Measurements from ENCODE around the gene PPIP5K2. TPM values are rescaled to one million over a fixed set of nuclear protein-coding genes. Genes with fewer than 3 reads are reported as not detected.
A peak's percentile ranks its signal among the peaks of the same experiment; 100 is the strongest.

Gene PPIP5K2
- total RNA-seq, 6 experiments from 2014 or later, result 19.4 to 30.6 (median 26.3) TPM

DNA sequence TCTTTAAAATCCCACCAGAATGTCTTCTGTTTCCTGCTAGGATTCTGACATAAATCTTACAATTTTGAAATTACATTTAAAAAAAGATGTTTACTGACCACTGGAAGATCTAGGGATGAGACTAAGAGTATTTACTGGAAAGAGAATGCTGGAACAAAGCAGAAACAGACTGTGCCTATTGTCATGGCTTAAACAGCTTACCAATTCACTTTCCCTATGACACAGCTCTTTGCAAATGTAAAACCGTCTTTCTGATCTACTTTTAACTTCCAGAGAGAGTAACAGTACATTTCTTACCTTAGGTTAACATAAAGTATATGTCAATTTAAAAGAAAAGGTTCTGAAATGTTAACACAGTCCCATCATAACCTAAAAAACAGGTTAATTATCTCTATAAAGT lies 10.8 kb upstream of the PPIP5K2 start:
- Histone ChIP-seq H3K27ac (no peak overlapping the region), H3K4me3 (no peak overlapping the region), H3K9me3 (no peaks in the 10 kb centered on the region), H3K27me3 (no peaks in the 10 kb centered on the region), H3K4me1 (no peaks in the 10 kb centered on the region), H3K36me3 (peaks cover 0 to 2% (median under 1%) of the 10 kb centered on the region in 4 donors)
- intact Hi-C loops (cut with DNase I), result no loop called here
- no peak for DNase-seq
- WGBS (ENCODE audit: insufficient coverage, low coverage, low lambda C conversion rate, missing lambda C conversion rate), result 89% methylated on average over 1 of the region's 1 CpG
- ATAC-seq, result no peak
- TF ChIP-seq, protein P1, sequence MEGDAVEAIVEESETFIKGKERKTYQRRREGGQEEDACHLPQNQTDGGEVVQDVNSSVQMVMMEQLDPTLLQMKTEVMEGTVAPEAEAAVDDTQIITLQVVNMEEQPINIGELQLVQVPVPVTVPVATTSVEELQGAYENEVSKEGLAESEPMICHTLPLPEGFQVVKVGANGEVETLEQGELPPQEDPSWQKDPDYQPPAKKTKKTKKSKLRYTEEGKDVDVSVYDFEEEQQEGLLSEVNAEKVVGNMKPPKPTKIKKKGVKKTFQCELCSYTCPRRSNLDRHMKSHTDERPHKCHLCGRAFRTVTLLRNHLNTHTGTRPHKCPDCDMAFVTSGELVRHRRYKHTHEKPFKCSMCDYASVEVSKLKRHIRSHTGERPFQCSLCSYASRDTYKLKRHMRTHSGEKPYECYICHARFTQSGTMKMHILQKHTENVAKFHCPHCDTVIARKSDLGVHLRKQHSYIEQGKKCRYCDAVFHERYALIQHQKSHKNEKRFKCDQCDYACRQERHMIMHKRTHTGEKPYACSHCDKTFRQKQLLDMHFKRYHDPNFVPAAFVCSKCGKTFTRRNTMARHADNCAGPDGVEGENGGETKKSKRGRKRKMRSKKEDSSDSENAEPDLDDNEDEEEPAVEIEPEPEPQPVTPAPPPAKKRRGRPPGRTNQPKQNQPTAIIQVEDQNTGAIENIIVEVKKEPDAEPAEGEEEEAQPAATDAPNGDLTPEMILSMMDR (IDR thresholded peaks at IDR 0.05), result no peak
- no peak for TF ChIP-seq POLR2A (IDR thresholded peaks at IDR 0.05)

DNA sequence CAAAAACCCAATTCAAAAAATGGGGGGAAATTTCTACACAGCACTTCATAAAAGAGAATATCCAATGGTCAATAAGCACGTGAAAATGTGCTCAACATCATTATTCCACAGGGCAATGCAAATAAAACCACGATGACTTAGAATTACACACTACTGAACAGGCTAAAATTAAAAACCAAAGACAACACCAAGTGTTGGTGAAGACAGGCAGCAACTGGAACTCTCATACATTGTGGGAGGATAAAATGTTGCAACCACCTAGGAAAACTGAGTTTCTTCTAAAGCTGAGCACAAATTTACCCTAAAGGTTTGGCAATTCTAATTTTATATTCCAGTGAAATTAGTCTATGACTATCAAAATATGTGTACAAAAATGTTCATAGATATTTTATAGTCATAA lies 9.7 kb upstream of the PPIP5K2 start:
- no peak overlapping the region for H3K4me3 ChIP-seq
- no peaks in the 10 kb centered on the region for H3K4me1 ChIP-seq
- 94% methylated on average over 2 of the region's 2 CpGs for WGBS (ENCODE audit: insufficient coverage, low coverage, low lambda C conversion rate, missing lambda C conversion rate)
- TF ChIP-seq, protein P1 (IDR thresholded peaks at IDR 0.05), result no peak
- no peak for TF ChIP-seq POLR2A (IDR thresholded peaks at IDR 0.05)
- no peak for ATAC-seq
- no peak overlapping the region for H3K27ac ChIP-seq
- H3K36me3 ChIP-seq, result no peaks in the 10 kb centered on the region
- DNase-seq, result no peak
- H3K27me3 ChIP-seq, result no peaks in the 10 kb centered on the region
- no peaks in the 10 kb centered on the region for H3K9me3 ChIP-seq
- intact Hi-C loops (cut with DNase I), result no loop called here

- no peak for TF ChIP-seq POLR2A (IDR thresholded peaks at IDR 0.05)
- TF ChIP-seq, protein P1 (IDR thresholded peaks at IDR 0.05), result no peak
- Histone ChIP-seq H3K4me3 (no peak overlapping the region), H3K27me3 (no peaks in the 10 kb centered on the region), H3K36me3 (no peaks in the 10 kb centered on the region), H3K27ac (no peak overlapping the region), H3K4me1 (no peaks in the 10 kb centered on the region), H3K9me3 (no peaks in the 10 kb centered on the region)
- intact Hi-C loops (cut with DNase I), result no loop called here
- 66% methylated on average over 2 of the region's 2 CpGs for WGBS (ENCODE audit: insufficient coverage, low coverage, low lambda C conversion rate, missing lambda C conversion rate)
- DNase-seq (no peak), ATAC-seq (peak in 3 of 4 donors; percentile 35 to 50 (median 36))
These were observed 8.6 kb upstream of the PPIP5K2 start for GRCh38 chr5:103111468-103111867.

DNA sequence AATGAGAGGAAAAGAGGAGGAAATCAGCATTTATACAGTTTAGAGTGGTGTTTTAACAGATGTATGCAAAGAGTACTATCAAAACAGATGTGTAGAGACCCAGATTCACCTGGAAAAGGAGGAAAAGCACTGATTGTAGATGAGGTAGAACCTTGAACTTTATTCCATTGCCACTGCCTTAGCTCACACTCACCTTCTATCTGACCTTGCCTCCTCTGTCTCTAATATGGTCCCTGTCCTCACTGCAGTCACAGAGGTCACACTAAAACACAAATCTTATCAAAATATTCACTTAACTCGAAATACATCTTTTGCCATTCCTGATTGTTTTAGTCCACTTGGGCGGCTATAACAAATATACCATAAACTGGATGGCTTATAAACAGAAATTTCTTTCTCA lies 7.2 kb upstream of the PPIP5K2 start:
- WGBS (ENCODE audit: insufficient coverage, low coverage, low lambda C conversion rate, missing lambda C conversion rate), result 88% methylated on average over 2 of the region's 2 CpGs
- DNase-seq, result no peak

More for the DNA sequence above, 7.2 kb upstream of the PPIP5K2 start:
- H3K27ac ChIP-seq, result no peak overlapping the region
- H3K27me3 ChIP-seq, result no peaks in the 10 kb centered on the region
- no peaks in the 10 kb centered on the region for H3K36me3 ChIP-seq
- no peaks in the 10 kb centered on the region for H3K4me1 ChIP-seq
- ATAC-seq, result no peak
- intact Hi-C loops (cut with DNase I), result no loop called here
- H3K4me3 ChIP-seq, result no peak overlapping the region
- no peaks in the 10 kb centered on the region for H3K9me3 ChIP-seq
- no peak for TF ChIP-seq POLR2A (IDR thresholded peaks at IDR 0.05)
- TF ChIP-seq, protein P1 (IDR thresholded peaks at IDR 0.05), result no peak

Data from right lobe of liver (tissue), 6 donors.